HL-60/S4 (cell line): ENCODE results near the gene HIPK4.
"Not testable (repeated sequence)": the region's sequence is repeated elsewhere in the genome, so short reads cannot be mapped to it uniquely, and the experiment has no call there.

ENCODE experiments used
- in situ Hi-C: fragments of 300-500 bp; cut with MboI; formaldehyde crosslinking; loops from 2 replicates; pipeline ENCODE4 v1.14.3; 2022; ENCODE audit warnings: low sequenced_read_pairs

The HIPK4 gene

DNA sequence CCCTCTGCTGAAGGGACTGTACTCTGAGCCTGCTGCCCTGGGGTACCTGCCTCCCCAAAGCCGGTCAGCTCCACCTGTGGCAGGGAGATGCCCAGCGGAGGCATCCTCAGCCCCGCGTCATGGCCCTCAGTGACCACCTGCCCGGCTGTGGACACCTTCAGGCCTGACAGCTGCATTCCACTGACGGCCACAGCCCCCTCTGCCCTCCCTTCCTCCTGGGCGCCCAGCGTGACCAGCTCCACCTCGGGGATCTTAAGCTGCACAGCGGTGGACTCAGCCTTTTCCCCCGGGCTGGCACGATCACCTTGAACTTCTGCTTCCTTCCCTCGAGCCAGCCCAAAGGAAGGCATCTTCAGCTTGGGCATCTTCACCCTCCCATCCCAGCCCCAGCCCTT is 4.8 kb upstream of the HIPK4 start:
- in situ Hi-C loops = no loop called here

DNA sequence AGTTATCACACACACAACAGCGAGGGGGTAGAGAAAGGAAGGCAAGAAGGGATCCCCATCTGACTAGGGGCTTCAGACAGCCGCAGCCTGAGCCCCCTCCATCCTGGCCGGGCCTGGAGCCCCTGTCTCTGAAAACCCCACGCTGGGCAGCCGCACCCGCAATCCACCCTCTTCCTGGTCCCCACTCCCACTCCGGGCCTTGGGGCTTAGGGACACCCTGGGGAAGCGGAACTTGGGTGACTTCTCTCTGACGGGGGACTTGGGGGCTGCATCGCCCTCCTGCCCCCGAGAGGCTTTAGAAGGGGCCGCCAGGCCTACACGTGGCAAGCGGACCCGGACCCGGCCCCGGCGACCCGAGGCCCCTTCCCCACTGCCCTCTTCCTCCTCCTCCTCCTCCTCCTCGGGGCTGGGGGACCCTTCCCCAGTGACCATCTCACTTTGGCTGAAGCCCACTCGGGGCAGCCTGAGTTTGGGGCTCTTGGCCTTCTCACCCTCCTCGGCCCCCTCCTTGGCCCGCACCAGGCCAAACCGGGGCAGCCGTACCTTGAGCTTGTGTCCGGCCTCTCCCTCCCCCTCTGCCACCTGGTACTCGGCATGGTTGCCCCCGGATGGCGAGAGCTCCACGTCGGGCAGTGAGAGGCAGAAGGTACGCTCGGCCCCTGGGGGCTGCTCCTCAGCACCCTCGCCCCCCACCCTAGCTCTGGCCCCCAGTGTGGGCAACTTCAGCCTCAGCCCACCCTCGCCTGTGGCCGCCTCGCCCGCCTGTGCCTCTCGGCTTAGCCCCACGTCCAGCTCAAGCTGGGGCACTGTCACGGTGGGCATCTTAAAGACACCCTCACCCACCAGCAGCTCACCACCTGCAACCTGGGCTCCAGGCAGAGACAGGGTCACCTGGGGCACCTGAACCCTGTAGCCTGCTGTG is 4.2 kb upstream of the HIPK4 start:
- in situ Hi-C loops = no loop called here

- in situ Hi-C loops = no loop called here
These were observed 3.0 kb upstream of the HIPK4 start for GRCh38 chr19:40392894-40393517.

GRCh38 chr19:40392123-40392522 is 2.1 kb upstream of the HIPK4 start:
- in situ Hi-C loops = no loop called here

GRCh38 chr19:40389404-40390083 is 437 bp downstream of the HIPK4 start:
- in situ Hi-C loops = no loop called here

- in situ Hi-C loops = no loop called here
These were observed 1.5 kb downstream of the HIPK4 start for GRCh38 chr19:40388481-40388880.

DNA sequence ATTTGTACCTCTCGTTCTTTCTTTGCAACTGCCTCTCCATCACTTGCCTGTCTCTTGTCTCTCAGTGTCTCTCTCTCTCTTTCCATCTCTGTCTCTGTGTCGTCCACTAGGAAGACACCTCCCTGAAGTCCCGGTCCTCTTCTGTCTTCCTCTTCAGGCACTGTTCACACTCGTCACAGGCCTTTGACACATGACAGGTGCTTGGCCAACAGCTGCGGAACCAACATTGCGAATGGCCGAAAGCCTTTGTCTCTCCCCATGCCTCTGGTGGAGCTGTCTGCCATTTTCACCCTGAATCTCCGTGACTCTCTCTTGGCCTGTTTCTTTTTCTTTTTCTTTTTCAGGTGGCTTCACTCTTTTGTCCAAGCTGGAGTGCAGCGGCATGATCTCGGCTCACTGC is 2.8 kb downstream of the HIPK4 start:
- in situ Hi-C loops = no loop called here

DNA sequence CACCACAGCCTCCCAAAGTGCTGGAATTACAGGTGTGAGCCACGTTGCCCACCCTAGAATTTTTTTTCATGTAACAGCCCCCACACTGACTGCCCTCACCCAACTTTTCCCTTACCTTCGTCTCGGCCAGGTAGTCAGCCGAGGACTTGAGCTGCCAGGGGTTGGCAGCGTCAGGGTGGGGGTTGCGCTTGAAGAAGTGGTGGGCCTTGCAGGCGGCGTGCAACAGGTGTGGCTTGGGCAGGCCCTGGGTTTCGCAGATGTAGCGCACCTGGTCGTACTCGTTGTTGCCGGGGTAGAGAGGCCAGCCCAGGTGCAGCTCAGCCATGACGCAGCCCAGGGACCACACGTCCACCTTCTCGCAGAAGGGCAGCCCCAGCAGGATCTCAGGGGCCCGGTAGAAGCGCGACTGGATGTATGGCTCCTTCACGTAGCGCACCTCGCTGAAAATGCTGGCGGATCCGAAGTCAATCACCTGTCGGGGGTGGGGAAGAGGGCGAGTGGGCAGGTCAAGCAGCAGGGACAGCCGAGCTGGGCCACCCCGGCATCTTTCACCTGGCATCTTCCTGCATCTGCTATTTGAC is 6.2 kb downstream of the HIPK4 start:
- in situ Hi-C loops = no loop called here

DNA sequence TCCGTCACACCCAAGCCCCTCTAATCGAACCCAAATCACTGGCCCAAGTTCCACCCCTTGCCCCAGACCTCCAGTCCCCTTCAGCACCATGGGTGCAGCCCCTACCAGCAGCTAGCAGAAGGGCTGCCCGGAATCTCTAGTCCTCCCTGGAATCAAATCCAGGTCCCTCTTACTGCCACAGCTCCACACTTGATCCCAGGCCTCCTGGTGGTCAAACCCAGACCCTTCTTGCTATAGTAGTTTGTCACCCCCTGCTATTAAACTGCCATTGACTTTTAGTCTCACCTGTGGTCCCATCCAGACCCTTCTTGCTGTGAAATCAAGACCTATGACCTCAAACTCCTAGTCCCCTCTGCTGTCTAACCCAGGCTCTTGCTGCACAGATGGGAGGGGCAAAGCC is 8.7 kb downstream of the HIPK4 start:
- in situ Hi-C loops = no loop called here

- in situ Hi-C loops = no loop called here
These were observed 9.6 kb downstream of the HIPK4 start for GRCh38 chr19:40380199-40381037.

- in situ Hi-C loops = no loop called here
These were observed 10.4 kb downstream of the HIPK4 start for GRCh38 chr19:40379446-40380198.

- in situ Hi-C loops = no loop called here
These were observed 11.5 kb downstream of the HIPK4 start for GRCh38 chr19:40378509-40378908.

DNA sequence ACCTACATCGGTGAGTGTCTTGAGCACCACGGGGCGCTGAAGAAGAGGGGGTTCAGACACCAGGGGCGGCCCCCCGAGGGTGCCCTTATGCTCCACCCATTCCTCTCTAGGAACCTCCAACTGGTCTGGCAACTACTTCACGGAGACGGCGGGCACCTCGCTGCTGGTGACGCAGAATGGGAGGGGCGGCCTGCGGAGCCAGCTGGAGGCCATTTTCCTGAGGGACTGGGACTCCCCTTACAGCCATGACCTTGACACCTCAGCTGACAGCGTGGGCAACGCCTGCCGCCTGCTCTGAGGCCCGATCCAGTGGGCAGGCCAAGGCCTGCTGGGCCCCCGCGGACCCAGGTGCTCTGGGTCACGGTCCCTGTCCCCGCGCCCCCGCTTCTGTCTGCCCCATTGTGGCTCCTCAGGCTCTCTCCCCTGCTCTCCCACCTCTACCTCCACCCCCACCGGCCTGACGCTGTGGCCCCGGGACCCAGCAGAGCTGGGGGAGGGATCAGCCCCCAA is 12.1 kb downstream of the HIPK4 start:
- in situ Hi-C loops = no loop called here

GRCh38 chr19:40376286-40376862 is 13.6 kb downstream of the HIPK4 start:
- in situ Hi-C loops = no loop called here

GRCh38 chr19:40374084-40374483 is 15.9 kb downstream of the HIPK4 start:
- in situ Hi-C loops = no loop called here

GRCh38 chr19:40371802-40372122 is 18.2 kb downstream of the HIPK4 start:
- in situ Hi-C loops = no loop called here

DNA sequence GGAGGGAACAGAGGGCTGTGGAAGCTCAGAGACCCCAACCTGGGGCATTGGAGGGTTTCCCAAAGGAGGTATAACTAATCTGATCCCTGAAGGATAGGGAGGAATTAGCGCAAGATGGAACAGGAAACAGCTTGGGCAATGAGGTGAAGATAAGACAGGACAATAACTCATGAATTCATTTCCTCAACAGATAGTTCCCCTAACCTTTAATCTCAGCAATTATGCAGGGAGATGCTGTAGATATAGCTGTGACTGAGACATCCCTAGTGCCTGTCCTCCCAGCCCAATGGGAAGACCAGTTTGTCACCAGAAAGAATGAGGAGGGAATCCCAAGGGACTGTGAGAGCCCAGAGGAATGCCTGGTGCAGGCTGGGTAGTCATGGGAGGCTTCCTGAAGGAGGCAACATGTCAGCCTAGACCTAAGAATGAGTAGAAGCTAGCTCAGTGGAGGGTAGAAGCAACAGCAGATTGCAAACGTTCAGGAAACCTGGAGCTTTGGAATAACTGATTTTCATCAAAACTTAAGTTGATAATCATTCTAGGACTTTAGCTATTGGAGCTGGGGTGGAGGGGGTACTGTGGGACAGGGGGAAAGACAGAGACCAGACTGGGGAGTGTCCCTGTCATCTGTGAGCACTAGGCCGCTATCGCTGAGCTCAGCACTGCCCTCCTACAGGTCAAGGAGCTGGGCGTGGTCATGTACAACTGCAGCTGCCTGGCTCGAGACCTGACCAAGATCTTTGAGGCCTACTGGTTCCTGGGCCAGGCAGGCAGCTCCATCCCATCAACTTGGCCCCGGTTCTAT is 18.8 kb downstream of the HIPK4 start:
- in situ Hi-C loops = no loop called here

DNA sequence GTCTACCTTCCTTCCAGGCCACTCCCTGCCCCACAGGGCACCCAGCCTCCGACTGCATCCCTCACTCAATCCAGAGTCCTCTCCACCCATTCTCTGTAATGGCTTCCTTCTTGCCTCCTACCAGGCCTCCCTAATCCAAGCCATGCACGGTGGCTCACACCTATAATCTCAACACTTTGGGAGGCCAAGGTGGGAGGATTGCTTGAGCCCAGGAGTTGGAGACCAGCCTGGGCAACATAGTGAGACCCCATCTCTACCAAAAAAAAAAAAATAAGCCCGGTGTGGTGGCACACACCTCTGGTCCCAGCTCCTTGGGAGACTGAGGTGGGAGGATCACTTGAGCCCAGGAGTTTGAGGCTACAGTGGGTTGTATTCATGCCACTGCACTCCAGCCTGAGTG is 19.7 kb downstream of the HIPK4 start:
- in situ Hi-C loops = not testable (repeated sequence)

DNA sequence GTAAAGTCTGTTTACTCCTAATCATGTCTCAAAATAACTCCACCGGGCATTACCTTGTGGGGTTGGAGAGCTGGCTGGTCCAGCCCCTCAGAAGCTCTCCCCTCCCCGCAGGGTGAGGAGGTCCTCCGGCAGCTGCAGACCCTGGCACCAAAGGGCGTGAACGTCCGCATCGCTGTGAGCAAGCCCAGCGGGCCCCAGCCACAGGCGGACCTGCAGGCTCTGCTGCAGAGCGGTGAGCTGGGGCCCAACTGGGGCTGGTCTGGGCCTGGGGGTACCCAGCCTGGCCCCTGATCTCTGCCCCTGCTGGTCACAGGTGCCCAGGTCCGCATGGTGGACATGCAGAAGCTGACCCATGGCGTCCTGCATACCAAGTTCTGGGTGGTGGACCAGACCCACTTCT is 20.2 kb downstream of the HIPK4 start:
- in situ Hi-C loops = no loop called here
